SKM-1 (cell line): Measurements from ENCODE around the gene PIM3.

Experiments
- DNase-seq: peaks from one replicate; lab custom pipeline; 2025; ENCODE audit not compliant: unreplicated experiment; lab: John Stamatoyannopoulos, UW

Gene PIM3

GRCh38 chr22:49966041-49966773, 5.6 kb downstream of the PIM3 start:
- no peak for DNase-seq

DNA sequence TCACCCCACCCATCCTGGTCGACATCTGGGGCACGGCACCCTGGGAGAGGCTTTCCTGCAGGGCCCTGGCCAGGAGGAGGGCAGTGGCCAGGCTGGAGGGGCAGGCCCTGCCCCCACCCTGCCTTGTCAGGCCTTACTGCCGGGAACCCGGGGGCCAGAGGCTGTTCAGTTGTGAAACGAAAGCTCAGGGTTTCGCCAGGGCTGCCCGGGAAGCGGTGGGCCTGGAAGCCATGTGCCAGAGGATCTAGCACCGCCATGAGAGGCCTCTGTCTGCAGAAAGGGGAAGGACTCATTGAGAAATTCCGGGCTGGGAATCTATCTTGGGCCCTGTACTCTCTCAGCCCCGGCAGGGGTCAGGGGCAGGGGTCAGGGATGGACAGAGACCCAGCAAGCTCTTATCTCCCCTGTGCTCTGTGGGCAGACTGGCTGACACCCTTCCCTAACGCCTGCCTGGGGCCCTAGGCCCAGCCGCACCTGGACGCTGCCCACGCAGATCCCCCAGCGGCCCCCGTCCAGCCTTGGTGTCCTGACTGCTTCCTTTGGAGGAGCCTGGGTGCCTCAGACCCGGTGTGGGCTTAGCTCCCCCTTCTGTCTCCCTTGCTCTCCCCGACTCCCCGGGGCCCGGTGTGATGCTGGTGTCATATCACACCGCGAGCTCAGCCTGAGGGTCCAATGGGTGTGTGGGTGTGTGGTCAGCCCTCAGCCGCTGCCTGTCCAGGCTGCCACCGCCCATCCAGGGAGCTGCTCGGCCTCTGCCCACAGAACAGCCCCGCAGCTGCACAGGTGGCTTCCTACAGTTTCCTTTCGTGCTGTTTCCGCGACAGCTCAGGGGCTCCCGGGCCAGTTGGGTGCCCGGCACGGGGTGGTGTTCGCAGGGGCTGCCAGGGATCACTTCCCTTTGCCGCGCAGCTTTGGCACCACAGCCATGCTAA, 6.5 kb downstream of the PIM3 start:
- peak; percentile 72 for DNase-seq

- no peak for DNase-seq
These were observed 7.2 kb downstream of the PIM3 start for GRCh38 chr22:49967706-49968208.

DNA sequence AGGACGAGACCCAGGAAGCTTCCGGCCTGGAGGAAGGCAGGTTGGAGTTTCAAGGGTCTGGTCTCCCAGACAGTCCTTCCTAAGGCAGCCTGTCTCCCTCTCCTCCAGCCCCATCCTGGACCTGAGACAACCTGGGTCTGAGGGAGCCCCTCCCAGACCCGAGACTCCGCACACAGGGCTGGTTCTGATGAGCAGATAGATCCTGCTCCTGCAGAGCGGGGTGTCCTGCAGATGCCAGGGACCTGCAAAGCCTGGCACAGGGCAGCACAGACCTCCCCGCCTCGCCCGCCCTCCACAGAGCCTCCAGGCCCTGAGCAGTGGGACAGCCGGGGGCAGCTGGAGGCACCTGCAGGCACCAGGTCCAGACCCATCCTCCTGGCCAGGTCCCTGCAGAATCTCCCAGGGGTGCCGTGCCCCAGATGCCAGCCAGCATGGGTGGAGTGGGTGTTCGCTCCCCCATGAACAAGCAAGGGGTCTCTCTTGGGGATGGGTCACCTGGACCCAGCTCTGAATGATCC, 7.8 kb downstream of the PIM3 start:
- DNase-seq = no peak

DNA sequence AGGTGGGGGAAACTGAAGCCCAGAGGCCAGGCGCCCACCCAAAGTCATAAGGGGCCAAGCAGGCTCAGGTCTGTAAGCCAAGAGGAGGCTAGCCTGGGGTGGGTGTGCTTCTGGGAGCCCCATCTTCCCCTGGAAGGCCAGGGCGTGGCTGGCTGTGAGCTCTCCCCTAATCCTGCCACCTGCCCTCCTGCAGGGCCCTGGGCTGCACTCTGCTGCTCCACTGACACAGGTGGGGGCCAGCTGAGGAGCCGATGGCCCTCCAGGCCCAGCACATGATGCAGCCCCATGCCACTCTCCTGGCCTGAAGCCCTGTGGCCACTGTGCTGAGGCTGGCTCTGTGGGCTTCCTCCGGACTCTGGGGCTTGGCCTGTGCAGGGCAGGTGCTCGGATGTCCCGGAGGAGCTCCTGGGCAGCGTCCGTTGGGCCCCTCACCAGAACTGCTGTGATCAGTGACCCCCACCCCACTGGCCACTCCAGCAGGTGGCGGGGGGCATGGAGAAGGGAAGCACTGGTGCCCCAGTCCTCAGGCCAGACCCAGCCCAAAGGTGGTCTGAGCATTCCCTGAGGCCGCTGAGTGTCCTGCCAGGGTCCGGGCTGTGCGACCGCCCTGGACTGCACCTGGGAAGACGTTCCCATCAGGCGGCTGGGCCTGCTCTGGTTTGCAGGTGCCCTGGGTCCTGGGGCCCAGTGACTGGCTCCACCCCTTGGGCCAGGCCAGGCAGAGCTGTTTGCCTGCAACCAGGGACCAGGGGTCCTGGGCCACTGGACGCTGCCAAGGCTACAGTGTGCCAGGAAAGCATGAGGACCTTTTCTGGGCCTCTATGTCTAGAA, 8.5 kb downstream of the PIM3 start:
- DNase-seq = no peak

GRCh38 chr22:49969751-49970527, 9.4 kb downstream of the PIM3 start:
- no peak for DNase-seq

DNA sequence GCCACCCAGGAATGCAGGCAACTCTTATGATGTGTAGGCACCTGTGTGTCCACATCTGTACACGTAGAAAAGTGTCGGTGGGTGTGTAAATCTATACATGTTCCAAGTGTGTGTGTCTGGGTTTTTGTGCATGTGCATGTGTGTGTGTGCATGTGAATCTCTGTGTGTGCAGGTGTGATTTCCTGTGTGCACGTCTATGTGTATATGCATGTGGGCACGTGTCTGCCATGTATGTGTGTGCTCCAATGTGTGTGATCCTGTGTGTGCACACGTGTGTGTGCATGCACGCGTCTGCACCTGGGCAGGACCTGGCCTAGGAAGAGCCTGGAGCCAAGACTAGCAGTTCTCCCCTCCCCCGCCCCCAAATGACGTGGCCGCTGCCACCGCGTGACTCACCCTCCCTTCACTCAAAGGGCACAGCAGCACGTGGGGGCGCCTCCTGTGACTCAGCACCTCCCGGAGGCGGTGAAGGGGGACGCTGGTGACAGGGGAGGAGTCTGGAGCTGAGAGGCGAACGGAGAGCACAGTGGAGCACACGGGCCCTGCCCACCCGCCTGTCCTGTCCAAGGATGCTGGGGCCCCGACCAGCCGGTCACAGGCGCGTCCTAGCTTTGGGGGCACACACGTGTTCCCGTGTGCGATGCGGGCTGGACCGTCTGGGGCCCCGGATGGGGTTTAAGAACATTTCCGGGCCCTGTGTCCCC, 10.1 kb downstream of the PIM3 start:
- peak; percentile 93 for DNase-seq

DNA sequence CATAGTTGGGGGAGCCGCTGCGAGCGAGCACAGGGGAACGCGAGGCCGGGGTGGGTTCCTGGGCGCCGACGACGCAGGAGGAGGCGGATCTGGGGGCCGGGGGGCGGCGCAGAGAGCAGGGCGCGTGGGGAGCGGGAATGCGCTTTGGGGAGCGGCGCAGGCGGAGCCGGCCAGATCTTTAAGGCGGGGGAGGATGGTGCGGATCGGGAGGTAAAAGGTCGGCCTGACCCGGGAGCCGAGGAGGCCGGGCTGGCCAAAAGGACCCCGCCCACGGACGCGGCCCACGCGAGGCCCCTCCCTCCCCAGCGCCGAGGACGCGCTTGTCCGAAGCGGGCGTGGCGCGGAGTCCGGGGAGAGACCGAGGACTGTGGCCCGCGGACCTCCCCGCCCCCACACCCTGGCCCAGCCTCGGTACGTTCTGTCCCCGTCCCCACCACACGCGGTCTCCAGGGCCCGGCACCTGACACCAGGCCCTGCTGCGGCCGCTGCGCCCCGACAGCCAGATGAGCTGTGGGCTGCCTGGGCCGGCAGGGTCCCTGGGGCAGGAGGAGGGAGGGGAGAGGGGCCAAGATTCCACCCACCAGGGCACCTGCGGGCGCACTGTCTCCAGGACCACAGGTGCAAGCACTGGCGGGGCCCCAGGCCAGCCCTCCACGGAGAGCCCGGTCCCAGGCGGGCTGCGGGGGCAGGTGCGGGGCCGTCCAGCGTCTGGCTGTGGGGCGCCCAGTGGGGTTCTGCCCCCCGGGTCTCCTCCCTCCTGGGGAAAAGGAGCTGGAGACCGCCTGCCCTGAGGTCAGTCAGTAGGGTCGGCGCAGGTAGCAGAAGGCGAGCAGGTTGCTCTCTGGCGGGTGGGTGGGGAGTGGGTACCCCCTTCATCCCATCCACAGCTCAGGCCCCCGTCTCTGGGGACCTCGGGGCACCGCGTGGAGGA, 10.9 kb downstream of the PIM3 start:
- DNase-seq = no peak

DNA sequence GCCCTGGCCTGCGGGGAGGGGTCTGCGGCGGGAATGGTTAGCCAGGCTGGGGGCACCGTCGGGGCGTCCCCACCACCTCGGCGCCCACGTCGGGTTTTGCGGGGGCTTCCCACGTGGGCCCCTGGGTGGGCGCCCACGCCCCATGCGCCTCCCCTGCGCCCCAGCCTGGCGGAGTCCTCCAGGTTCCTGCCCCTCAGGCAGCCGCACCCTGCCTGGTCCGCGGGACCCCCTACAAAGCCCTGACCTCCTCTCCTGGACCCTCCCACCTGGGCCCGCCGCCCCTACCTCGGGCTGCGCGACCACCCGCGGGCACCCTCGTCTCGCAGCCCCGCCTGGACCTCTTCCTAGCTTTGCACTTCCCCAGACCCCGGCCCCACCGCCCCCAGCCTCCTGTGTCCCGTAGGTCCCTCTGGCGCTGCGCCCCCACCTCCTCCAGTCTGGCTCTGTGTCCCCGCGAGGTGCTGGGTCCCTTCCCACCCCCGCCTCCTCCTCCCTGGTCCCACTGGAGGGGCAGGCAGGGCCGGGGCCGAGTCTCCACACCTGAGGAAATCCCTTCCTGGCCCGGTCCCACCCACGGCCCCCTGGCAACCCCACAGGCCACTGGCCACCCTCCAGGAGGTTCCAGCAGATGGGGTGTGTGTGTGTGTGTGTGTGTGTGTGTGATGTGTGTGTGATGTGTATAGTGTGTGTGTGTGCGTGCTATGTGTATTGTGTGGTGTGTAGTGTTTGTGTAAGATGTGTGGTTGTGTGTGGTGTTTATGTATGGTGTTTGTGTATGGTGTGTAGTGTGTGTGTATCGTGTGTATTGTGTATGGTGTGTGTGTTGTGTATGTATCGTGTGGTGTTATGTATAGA, 11.8 kb downstream of the PIM3 start:
- no peak for DNase-seq

GRCh38 chr22:49973018-49973961, 12.7 kb downstream of the PIM3 start:
- no peak for DNase-seq

DNA sequence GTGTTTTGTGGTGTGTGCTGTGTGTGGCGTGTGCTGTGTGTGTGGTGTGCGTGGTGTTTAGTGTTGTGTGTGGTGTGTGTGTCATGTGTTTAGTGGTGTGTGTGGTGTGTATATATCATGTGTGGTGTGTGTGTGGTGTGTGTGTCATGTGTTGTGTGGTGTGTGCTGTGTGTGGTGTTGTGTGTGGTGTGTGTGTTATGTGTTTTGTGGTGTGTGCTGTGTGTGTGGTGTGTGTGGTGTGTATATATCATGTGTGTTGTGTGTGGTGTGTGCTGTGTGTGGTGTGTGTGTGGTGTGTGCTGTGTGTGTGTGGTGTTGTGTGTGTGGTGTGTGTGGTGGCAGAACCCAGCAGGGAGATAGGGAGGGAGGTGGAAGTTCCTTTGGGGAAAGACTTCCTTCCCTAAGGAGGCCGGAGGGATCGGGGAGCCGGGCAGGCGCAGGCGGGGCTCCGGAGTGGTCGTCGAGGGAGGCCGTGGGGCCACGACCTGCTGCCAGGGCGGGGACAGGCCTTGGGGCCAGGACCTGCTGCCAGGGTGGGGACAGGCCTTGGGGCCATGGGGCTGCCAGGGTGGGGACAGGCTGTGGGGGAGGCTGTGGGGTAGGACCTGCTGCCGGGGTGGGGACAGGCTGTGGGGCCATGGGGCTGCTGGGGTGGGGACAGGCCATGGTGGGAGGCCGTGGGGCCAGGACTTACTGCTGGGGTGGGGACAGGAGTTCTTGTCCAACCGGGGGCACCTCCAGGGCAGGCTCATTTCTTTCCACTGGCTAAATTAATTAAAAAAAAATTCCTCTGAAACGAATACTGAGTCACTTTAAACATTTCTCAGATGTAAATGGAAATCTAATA, 15.2 kb downstream of the PIM3 start:
- no peak for DNase-seq

DNA sequence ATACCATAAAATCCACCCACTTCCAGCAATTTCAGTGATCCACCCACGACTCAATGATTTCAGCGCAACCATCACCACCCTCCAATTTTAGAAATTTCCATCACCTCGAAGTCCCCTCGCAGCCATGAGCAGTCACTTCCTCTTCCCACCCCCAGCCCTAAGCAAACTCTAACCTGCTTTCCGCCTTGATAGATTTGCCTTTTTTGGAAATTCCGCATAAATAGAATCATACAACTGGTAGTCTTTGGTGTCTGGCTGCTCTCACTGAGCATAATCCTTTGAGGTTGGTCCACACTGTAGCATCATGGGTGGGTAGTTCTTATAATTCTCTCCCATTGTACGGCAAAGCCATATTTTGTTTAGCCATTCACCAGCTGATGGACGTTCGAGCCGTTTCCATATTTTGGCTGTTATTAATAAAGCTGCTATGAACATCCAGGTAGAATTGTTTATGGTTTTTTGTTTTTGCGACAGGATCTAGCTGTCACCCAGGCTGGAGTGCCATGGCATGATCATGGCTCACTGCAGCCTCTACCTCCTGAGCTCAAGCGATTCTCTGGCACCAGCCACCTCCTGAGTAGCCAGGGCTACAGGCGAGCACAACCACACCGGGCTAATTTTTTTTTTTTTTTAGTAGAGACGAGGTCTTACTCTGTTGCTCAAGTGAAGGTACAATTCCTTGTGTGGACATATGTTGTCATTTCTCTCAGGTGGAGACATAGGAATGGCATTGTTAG, 16.0 kb downstream of the PIM3 start:
- DNase-seq = no peak

DNA sequence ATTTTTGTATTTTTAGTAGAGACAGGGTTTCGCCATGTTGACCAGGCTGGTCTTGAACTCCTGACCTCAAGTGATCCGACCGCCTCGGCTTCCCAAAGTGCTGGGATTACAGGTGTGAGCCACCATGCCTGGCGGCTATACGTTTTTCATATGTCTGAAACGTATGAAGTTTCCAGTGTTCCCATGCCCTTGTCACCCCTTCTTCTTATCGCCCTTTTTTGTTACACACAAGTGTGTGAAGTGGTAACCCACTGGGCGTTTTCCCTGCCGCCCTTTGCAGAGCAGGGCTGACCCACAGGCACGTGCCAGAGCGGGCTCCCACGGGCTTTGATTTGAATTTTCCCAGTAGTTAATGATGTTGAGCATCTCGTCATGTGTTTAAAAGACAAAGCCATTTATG, 17.0 kb downstream of the PIM3 start:
- DNase-seq = no peak

GRCh38 chr22:49979587-49980264, 19.2 kb downstream of the PIM3 start:
- peak; percentile 53 for DNase-seq
